ENCODE data around the gene BICRAL. TPM values are rescaled to one million over a fixed set of nuclear protein-coding genes. Genes with fewer than 3 reads are reported as not detected.
"Not testable (repeated sequence)": the region's sequence is repeated elsewhere in the genome, so short reads cannot be mapped to it uniquely, and the experiment has no call there.

The BICRAL gene
- total RNA-seq, 1 donor from 2014 or later = 21.0 TPM

DNA sequence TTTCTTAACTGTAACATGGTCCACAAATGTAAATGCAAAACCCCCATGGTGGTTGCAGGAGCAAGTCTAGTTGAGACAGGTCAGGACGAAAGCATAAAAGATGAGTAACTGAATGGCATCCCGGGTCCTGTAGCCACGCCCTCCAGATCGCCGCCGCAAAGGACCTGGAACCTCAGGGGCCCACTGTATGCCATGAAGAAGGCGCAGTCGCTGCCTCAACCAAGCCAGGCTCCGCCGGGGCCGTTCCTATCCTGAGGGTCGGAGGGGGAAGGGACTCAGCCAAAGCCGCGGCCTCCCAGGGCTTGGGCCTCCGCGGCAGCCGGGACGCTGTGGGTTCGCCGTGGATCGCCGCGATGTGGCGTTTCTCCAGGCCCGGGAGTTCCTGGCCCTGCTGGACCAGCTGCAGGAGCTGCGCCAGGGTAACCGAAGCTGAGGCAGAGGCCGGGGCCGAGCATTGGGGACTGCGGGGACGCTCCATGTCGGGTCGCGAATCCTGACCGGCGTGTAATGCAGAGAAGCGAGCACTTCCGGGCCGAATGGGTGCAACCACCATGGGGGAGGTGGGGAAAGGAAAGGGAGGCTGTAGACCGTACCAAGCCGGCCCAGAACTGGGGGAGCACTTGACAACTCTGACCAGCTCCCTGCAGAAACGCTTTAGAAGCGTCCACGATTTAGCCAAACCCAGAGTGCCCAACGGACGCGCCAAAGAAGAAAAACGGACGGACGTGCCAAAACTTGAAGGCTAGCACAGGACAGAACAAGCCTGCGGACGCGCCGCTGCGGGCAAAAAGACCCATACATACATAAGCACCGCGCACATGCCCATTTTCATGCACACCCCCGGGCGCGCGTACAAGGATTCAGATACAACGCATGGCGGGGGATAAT lies 108.7 kb downstream of the BICRAL start:
- peaks cover 25% of the 10 kb centered on the region for H3K36me3 ChIP-seq
- no peaks in the 10 kb centered on the region for H3K27me3 ChIP-seq
- intact Hi-C loops (cut with DNase I) = no loop called here
- peaks cover 8% of the 10 kb centered on the region for H3K4me1 ChIP-seq
- TF ChIP-seq, protein P1, sequence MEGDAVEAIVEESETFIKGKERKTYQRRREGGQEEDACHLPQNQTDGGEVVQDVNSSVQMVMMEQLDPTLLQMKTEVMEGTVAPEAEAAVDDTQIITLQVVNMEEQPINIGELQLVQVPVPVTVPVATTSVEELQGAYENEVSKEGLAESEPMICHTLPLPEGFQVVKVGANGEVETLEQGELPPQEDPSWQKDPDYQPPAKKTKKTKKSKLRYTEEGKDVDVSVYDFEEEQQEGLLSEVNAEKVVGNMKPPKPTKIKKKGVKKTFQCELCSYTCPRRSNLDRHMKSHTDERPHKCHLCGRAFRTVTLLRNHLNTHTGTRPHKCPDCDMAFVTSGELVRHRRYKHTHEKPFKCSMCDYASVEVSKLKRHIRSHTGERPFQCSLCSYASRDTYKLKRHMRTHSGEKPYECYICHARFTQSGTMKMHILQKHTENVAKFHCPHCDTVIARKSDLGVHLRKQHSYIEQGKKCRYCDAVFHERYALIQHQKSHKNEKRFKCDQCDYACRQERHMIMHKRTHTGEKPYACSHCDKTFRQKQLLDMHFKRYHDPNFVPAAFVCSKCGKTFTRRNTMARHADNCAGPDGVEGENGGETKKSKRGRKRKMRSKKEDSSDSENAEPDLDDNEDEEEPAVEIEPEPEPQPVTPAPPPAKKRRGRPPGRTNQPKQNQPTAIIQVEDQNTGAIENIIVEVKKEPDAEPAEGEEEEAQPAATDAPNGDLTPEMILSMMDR (IDR thresholded peaks at IDR 0.05) = no peak
- no peaks in the 10 kb centered on the region for H3K9me3 ChIP-seq
- ATAC-seq (peak; percentile 100), DNase-seq (peak; percentile 95)
- peak overlapping the region; percentile 70 for H3K4me3 ChIP-seq
- peak overlapping the region; percentile 90 for H3K27ac ChIP-seq

DNA sequence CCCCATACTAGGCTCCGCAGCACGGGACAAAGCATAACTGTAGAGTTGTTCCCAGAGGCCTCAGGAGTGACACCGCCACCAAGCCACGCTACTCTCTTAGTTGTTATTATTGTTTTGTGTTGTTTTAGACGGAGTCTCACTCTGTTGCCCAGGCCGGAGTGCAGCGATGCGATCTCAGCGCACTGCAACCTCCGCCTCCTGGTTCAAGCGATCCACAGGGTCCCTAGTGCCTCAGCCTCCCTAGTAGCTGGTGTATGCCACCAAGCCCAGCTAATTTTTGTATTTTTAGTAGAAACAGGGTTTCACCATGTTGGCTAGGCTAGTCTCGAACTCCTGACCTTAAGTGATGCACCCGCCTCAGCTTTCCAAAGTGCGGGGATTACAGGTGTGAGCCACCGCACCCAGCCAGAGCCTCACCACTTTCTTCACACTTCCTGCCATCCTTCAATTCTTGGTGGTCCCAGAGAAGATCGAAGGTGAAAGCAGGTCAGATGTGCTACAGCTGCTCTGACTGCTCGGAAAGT lies 109.4 kb downstream of the BICRAL start:
- H3K4me1 ChIP-seq = peaks cover 8% of the 10 kb centered on the region
- ATAC-seq (no peak), DNase-seq (no peak)
- H3K4me3 ChIP-seq = peak overlapping the region; percentile 70
- H3K27ac ChIP-seq = peak overlapping the region; percentile 90
- intact Hi-C loops (cut with DNase I) = no loop called here
- TF ChIP-seq, protein P1 (IDR thresholded peaks at IDR 0.05) = no peak
- H3K36me3 ChIP-seq = peaks cover 18% of the 10 kb centered on the region
- H3K27me3 ChIP-seq = no peaks in the 10 kb centered on the region
- no peaks in the 10 kb centered on the region for H3K9me3 ChIP-seq

DNA sequence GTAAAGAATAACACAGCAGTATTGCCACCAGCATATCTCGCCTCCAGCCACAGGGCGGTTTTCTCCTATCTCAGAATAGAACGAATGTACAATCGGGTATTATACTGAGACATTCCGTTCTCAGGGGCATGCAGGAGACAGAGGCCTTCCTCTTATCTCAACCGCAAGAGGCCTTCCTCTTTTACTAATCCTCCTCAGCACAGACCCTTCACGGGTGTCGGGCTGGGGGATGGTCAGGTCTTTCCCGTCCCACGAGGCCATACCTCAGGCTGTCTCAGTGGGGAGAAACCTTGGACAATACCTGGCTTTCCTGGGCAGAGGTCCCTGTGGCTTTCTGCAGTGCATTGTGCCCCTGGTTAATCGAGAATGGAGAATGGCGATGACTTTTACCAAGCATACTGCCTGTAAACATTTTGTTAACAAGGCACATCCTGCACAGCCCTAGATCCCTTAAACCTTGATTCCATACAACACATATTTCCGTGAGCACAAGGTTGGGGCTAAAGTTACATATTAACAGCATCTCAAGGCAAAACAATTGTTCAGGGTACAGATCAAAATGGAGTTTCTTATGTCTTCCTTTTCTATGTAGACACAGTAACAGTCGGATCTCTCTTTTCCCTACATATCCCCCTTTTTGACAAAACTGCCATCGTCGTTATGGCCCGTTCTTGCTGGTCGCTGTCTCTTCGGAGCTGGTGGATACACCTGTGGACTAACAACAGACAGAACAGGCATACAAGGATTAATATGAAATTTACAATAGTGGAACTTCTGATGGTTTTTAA lies 112.4 kb downstream of the BICRAL start:
- ATAC-seq; H3K9me3 ChIP-seq; intact Hi-C loops (cut with DNase I); DNase-seq; H3K4me3 ChIP-seq; H3K27ac ChIP-seq; H3K27me3 ChIP-seq; H3K36me3 ChIP-seq: not testable (repeated sequence)
- H3K4me1 ChIP-seq = peaks cover 15% of the 10 kb centered on the region

DNA sequence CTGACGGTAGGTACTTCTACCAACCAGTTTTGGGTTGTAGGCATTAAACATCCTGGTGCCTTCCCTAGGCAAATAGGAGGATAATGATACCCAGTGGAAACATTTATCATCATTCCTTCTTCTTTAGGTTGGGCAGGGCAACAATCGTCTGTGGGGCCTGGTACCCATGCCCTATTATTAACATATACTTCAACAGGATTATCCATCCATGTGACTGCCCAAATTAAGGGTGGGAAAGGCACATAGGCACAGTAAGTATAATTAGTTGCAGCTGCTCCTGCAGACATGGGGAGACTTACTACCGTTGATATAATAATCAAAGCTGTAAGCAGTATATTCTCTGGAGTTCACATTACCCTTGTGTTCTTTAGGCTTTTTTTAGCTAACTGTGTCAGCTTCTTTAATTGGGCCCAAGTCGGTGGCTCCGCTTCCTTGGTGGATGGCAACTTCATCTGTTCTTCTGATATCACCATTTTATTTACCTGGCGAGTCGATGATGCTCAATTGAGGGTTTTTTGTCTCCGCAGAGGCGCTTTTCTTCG lies 114.4 kb downstream of the BICRAL start:
- intact Hi-C loops (cut with DNase I) = no loop called here
- Histone ChIP-seq H3K9me3 (no peaks in the 10 kb centered on the region), H3K36me3 (no peaks in the 10 kb centered on the region), H3K27ac (no peak overlapping the region), H3K4me3 (no peak overlapping the region), H3K27me3 (no peaks in the 10 kb centered on the region), H3K4me1 (peaks cover 11% of the 10 kb centered on the region)
- DNase-seq (no peak), ATAC-seq (no peak)
- TF ChIP-seq, protein P1 (IDR thresholded peaks at IDR 0.05) = no peak

DNA sequence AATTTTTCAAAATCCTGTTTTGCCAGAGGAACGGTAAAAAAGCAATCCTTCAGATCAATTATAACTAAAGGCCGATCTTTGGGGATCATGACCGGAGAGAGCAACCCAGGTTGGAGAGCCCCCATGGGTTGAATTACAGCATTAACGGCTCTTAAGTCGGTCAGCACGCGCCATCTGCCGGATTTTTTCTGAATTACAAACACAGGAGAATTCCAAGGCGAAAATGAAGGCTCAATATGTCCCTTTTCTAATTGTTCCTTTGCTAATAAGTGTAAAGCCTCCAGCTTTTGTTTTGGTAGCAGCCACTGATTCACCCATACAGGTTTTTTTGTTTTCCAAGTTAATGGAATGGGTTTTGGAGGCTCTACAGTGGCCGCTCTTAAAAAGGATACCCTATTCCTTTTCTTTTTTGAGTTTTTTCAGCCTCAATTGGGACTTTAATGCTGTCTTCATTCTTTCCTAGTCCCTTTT lies 117.1 kb downstream of the BICRAL start:
- Histone ChIP-seq H3K9me3 (no peaks in the 10 kb centered on the region), H3K27ac (no peak overlapping the region), H3K36me3 (no peaks in the 10 kb centered on the region), H3K4me1 (peaks cover 17% of the 10 kb centered on the region), H3K27me3 (no peaks in the 10 kb centered on the region), H3K4me3 (no peak overlapping the region)
- intact Hi-C loops (cut with DNase I) = no loop called here
- ATAC-seq = no peak
- TF ChIP-seq, protein P1 (IDR thresholded peaks at IDR 0.05) = peak; percentile 85
- no peak for DNase-seq
